Measurements from ENCODE around the gene TLR5. TPM values are rescaled to one million over a fixed set of nuclear protein-coding genes. Genes with fewer than 3 reads are reported as not detected.
A peak's percentile ranks its signal among the peaks of the same experiment; 100 is the strongest.

TLR5 gene
- total RNA-seq, 1 donor from 2014 or later = 2.8 TPM

DNA sequence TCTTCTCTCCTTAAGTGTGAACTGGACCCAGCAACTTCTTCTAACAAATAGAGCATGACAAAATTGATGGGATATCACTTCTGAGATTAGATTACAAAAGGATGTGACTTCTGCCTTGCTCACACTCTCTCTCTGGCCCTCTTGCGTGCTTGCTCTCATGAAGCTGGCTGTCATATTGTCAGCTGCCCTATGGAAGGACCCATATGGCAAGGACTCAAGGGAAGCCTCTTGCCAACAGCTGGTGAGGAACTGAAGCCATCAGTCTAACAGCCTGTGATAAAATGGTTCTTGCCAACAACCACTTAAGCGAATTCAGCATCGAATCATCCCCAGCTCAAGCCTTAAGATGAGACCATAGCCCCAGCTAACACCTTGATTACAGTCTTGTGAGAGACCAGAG lies 4.8 kb upstream of the TLR5 start:
- TF ChIP-seq, protein P1, sequence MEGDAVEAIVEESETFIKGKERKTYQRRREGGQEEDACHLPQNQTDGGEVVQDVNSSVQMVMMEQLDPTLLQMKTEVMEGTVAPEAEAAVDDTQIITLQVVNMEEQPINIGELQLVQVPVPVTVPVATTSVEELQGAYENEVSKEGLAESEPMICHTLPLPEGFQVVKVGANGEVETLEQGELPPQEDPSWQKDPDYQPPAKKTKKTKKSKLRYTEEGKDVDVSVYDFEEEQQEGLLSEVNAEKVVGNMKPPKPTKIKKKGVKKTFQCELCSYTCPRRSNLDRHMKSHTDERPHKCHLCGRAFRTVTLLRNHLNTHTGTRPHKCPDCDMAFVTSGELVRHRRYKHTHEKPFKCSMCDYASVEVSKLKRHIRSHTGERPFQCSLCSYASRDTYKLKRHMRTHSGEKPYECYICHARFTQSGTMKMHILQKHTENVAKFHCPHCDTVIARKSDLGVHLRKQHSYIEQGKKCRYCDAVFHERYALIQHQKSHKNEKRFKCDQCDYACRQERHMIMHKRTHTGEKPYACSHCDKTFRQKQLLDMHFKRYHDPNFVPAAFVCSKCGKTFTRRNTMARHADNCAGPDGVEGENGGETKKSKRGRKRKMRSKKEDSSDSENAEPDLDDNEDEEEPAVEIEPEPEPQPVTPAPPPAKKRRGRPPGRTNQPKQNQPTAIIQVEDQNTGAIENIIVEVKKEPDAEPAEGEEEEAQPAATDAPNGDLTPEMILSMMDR (conservative IDR thresholded peaks at IDR 0.05) = no peak
- H3K27me3 Mint-ChIP-seq = peaks cover 13% of the 10 kb centered on the region
- no peak for DNase-seq (ENCODE audit: extremely low spot score, unreplicated experiment)
- no peak overlapping the region for H3K4me3 Mint-ChIP-seq
- H3K9me3 Mint-ChIP-seq = peaks cover 12% of the 10 kb centered on the region
- no peak overlapping the region for H3K27ac Mint-ChIP-seq
- H3K36me3 Mint-ChIP-seq = no peaks in the 10 kb centered on the region
- H3K4me1 Mint-ChIP-seq (ENCODE audit: unreplicated experiment) = peaks cover 8% of the 10 kb centered on the region

DNA sequence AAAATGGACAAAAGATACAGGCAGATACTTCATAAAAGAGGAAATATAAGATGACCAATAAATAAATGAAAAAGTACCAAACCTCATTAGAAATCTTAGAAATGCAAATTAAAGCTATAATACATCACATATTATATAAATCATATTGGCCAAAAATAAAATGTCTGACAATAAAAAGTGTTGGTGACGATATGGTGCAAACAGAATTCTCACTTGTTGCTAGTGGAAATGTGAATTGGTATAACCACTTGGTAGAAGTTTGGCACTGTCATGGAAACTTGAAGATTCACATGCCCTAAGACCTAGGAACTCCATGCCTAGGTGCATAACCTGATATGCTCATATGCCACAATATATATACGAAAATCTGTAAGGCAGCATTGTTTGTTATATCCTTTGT lies 4.4 kb upstream of the TLR5 start:
- TF ChIP-seq, protein P1 (conservative IDR thresholded peaks at IDR 0.05) = no peak
- DNase-seq (ENCODE audit: extremely low spot score, unreplicated experiment) = no peak
- H3K27me3 Mint-ChIP-seq = peaks cover 13% of the 10 kb centered on the region
- H3K27ac Mint-ChIP-seq = no peak overlapping the region
- no peak overlapping the region for H3K4me3 Mint-ChIP-seq
- no peaks in the 10 kb centered on the region for H3K36me3 Mint-ChIP-seq
- peaks cover 8% of the 10 kb centered on the region for H3K4me1 Mint-ChIP-seq (ENCODE audit: unreplicated experiment)
- peaks cover 12% of the 10 kb centered on the region for H3K9me3 Mint-ChIP-seq

DNA sequence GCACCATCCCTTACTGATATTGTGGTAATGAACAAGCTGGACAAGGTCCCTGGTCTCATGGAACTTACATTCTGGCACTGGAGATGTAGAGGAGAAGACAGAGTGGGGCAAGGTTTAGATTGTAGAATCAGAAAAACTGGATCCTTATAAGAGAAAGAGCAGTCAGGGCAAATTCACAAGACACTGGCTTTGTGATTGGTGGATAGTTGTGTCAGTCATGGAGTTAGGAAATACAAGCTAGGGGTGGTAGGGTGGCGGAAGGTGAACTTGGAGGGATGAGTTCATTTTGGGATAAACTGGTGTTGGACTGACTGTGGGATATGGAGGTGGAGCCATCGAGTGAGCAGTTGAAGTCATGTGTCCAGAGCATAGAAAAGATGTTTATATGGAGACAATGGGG lies 3.7 kb upstream of the TLR5 start:
- H3K27me3 Mint-ChIP-seq = peaks cover 13% of the 10 kb centered on the region
- H3K27ac Mint-ChIP-seq = no peak overlapping the region
- TF ChIP-seq, protein P1 (conservative IDR thresholded peaks at IDR 0.05) = no peak
- no peak overlapping the region for H3K4me3 Mint-ChIP-seq
- peaks cover 12% of the 10 kb centered on the region for H3K9me3 Mint-ChIP-seq
- H3K4me1 Mint-ChIP-seq (ENCODE audit: unreplicated experiment) = peaks cover 8% of the 10 kb centered on the region
- no peaks in the 10 kb centered on the region for H3K36me3 Mint-ChIP-seq
- no peak for DNase-seq (ENCODE audit: extremely low spot score, unreplicated experiment)

DNA sequence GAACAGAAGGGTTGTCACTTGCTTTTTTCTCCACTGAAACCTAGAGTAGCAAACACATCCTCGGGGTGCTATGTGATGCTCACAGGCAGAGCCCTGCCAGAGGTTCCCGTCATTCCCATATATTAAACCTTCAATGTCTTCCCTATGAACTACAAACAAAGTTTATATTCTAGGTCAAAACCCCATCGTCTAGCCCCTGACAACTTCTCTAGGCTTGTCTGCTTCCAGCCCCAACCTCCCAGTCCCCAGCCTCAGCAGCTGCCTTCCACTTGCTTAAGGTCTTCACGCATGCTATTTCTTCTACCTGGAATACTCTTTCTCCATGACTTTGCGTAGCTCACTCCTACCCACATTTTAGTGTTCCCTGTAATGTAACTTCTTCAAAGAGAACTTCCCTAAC lies 1.9 kb upstream of the TLR5 start:
- DNase-seq (ENCODE audit: extremely low spot score, unreplicated experiment) = no peak
- TF ChIP-seq, protein P1 (conservative IDR thresholded peaks at IDR 0.05) = no peak
- peaks cover 13% of the 10 kb centered on the region for H3K27me3 Mint-ChIP-seq
- peaks cover 13% of the 10 kb centered on the region for H3K4me1 Mint-ChIP-seq (ENCODE audit: unreplicated experiment)
- H3K36me3 Mint-ChIP-seq = no peaks in the 10 kb centered on the region
- H3K4me3 Mint-ChIP-seq = peak overlapping the region; percentile 16
- H3K27ac Mint-ChIP-seq = no peak overlapping the region
- H3K9me3 Mint-ChIP-seq = peaks cover 12% of the 10 kb centered on the region

DNA sequence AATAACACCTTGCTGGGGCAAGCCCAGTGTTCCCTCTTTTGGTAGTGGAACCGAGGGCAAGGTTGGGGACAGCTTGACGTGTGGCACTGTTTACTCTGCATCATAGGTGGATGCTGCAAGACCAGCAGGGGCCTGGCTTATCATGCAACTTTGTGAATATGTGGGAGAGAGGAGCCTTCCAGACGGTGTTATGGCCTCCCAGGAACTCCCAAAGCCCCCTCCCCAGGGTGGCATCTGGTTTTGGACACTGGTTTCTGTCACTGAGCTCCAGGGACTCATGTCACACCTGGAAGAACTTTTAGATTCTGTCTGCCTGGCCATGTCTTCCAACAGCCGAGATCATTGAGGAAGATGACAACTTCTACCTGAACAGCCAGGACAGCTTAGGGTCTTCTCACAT lies 1.4 kb upstream of the TLR5 start:
- Mint-ChIP-seq H3K27ac (no peak overlapping the region), H3K4me1 (ENCODE audit: unreplicated experiment) (peaks cover 13% of the 10 kb centered on the region), H3K27me3 (peaks cover 13% of the 10 kb centered on the region), H3K36me3 (no peaks in the 10 kb centered on the region), H3K9me3 (peaks cover 12% of the 10 kb centered on the region), H3K4me3 (no peak overlapping the region)
- TF ChIP-seq, protein P1 (conservative IDR thresholded peaks at IDR 0.05) = no peak
- DNase-seq (ENCODE audit: extremely low spot score, unreplicated experiment) = no peak

All from type B pancreatic cell (in vitro differentiated cells).